Measurements from ENCODE around the gene ADSS1. TPM values are rescaled to one million over a fixed set of nuclear protein-coding genes. Genes with fewer than 3 reads are reported as not detected.

Gene ADSS1
- polyA plus RNA-seq, 4 donors: 3.6 to 12.7 (median 6.3) TPM

- no peaks in the 10 kb centered on the region for H3K27me3 ChIP-seq (ENCODE audit: control insufficient read depth in 3 of 3, insufficient read depth in 3 of 3, low read length in 3 of 3)
- no peaks in the 10 kb centered on the region for H3K4me1 ChIP-seq (ENCODE audit: control insufficient read depth in 3 of 3, insufficient read depth in 2 of 3, low read depth in 1 of 3, low read length in 2 of 3)
- H3K36me3 ChIP-seq (ENCODE audit: control insufficient read depth in 3 of 3, insufficient read depth in 2 of 3, low read depth in 1 of 3, low read length in 3 of 3): peaks cover 5 to 99% (median 11%) of the 10 kb centered on the region in 3 donors
- H3K9me3 ChIP-seq (ENCODE audit: control insufficient read depth in 2 of 2, insufficient read depth in 1 of 2, low read depth in 1 of 2, low read length in 1 of 2): no peaks in the 10 kb centered on the region
- no peak overlapping the region for H3K4me3 ChIP-seq (ENCODE audit: low read depth in 1 of 3, low read length in 3 of 3)
- 84 to 87% (median 85%) methylated on average over 15 to 16 of the region's 16 CpGs for WGBS, 3 donors
- no peak overlapping the region for H3K27ac ChIP-seq (ENCODE audit: low read depth in 1 of 3, low read length in 2 of 3)
- FAIRE-seq (no peak), DNase-seq (no peak)
These were observed 53.2 kb downstream of the ADSS1 start for GRCh38 chr14:104776961-104777807.

- no peak for FAIRE-seq
- WGBS, 3 donors: 85 to 93% (median 87%) methylated on average over 15 of the region's 15 CpGs
- Histone ChIP-seq H3K27me3 (ENCODE audit: control insufficient read depth in 3 of 3, insufficient read depth in 3 of 3, low read length in 3 of 3) (no peaks in the 10 kb centered on the region), H3K36me3 (ENCODE audit: control insufficient read depth in 3 of 3, insufficient read depth in 2 of 3, low read depth in 1 of 3, low read length in 3 of 3) (peaks cover 5 to 99% (median 11%) of the 10 kb centered on the region in 3 donors), H3K4me3 (ENCODE audit: low read depth in 1 of 3, low read length in 3 of 3) (no peak overlapping the region), H3K4me1 (ENCODE audit: control insufficient read depth in 3 of 3, insufficient read depth in 2 of 3, low read depth in 1 of 3, low read length in 2 of 3) (no peaks in the 10 kb centered on the region), H3K27ac (ENCODE audit: low read depth in 1 of 3, low read length in 2 of 3) (no peak overlapping the region), H3K9me3 (ENCODE audit: control insufficient read depth in 2 of 2, insufficient read depth in 1 of 2, low read depth in 1 of 2, low read length in 1 of 2) (no peaks in the 10 kb centered on the region)
- DNase-seq: no peak
These were observed 53.8 kb downstream of the ADSS1 start for GRCh38 chr14:104777808-104778249.

DNA sequence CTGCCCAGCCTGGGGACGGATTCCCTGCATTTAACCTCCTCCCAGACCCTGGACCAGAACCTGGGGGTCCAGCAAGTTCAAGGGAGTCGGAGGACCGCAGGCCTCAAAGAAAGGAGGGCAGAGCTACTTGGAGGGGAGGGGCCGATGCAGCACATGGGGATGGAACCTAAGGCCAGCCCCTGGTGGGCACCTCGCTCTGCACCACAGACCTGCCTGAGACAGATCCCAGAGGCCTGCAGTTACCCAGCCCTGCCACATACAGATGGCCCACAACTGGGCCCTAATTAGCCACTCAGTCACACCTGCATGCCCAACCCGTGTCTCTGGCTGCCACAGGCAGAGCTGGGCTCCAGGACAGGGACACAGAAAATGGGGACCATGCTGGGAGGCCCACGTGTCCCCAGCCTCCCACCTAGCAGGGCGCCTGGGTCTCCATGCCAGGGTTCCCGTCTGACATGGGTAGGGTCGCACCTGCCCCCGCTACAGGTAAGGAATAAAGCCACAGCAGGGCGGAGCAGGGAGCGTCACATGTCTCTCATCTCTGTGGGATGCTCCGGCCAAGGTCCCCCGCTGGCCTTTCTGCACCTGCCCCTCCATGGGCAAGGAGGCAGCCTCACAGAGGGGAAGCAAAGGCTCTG lies 54.8 kb downstream of the ADSS1 start:
- H3K36me3 ChIP-seq (ENCODE audit: control insufficient read depth in 3 of 3, insufficient read depth in 2 of 3, low read depth in 1 of 3, low read length in 3 of 3): peaks cover 5 to 97% (median 11%) of the 10 kb centered on the region in 3 donors
- no peaks in the 10 kb centered on the region for H3K9me3 ChIP-seq (ENCODE audit: control insufficient read depth in 2 of 2, insufficient read depth in 1 of 2, low read depth in 1 of 2, low read length in 1 of 2)
- H3K4me3 ChIP-seq (ENCODE audit: low read depth in 1 of 3, low read length in 3 of 3): no peak overlapping the region
- no peaks in the 10 kb centered on the region for H3K4me1 ChIP-seq (ENCODE audit: control insufficient read depth in 3 of 3, insufficient read depth in 2 of 3, low read depth in 1 of 3, low read length in 2 of 3)
- H3K27me3 ChIP-seq (ENCODE audit: control insufficient read depth in 3 of 3, insufficient read depth in 3 of 3, low read length in 3 of 3): no peaks in the 10 kb centered on the region
- FAIRE-seq (no peak), DNase-seq (no peak)
- 87 to 90% (median 88%) methylated on average over 15 of the region's 15 CpGs for WGBS, 3 donors
- H3K27ac ChIP-seq (ENCODE audit: low read depth in 1 of 3, low read length in 2 of 3): no peak overlapping the region

- Histone ChIP-seq H3K27me3 (ENCODE audit: control insufficient read depth in 3 of 3, insufficient read depth in 3 of 3, low read length in 3 of 3) (no peaks in the 10 kb centered on the region), H3K27ac (ENCODE audit: low read depth in 1 of 3, low read length in 2 of 3) (no peak overlapping the region), H3K36me3 (ENCODE audit: control insufficient read depth in 3 of 3, insufficient read depth in 2 of 3, low read depth in 1 of 3, low read length in 3 of 3) (peaks cover 5 to 93% (median 8%) of the 10 kb centered on the region in 3 donors), H3K4me1 (ENCODE audit: control insufficient read depth in 3 of 3, insufficient read depth in 2 of 3, low read depth in 1 of 3, low read length in 2 of 3) (no peaks in the 10 kb centered on the region), H3K4me3 (ENCODE audit: low read depth in 1 of 3, low read length in 3 of 3) (no peak overlapping the region), H3K9me3 (ENCODE audit: control insufficient read depth in 2 of 2, insufficient read depth in 1 of 2, low read depth in 1 of 2, low read length in 1 of 2) (no peaks in the 10 kb centered on the region)
- WGBS, 3 donors: 93 to 95% (median 94%) methylated on average over 32 of the region's 32 CpGs
- DNase-seq (no peak), FAIRE-seq (no peak)
These were observed 55.9 kb downstream of the ADSS1 start for GRCh38 chr14:104779776-104780512.

DNA sequence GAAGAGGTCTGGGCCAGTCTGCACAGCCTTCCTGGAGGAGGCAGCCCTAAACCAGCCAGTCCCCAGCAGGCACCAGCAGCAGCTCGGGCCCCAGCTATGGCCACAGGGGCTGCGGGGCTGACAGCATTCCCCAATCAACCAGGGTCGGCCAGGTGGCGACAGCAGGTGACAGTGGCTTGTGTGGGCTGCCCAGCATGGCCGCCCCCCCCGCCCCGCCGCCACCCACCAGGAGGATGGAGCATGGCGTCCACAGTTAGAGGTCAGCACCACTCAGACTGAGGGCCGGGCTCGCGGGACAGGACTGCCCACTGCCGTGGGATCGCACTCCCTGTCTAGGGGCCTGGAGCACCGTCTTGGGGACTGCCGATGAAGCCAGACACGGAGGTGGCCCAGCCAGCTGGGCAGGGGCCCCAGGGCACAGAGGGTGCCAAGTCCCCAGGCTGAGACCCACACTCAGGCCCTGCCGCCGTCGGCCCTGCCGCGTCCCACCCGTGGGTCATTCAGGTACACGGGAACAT lies 56.5 kb downstream of the ADSS1 start:
- peaks cover 5 to 91% (median 8%) of the 10 kb centered on the region in 3 donors for H3K36me3 ChIP-seq (ENCODE audit: control insufficient read depth in 3 of 3, insufficient read depth in 2 of 3, low read depth in 1 of 3, low read length in 3 of 3)
- 90 to 92% (median 92%) methylated on average over 24 of the region's 24 CpGs for WGBS, 3 donors
- H3K4me1 ChIP-seq (ENCODE audit: control insufficient read depth in 3 of 3, insufficient read depth in 2 of 3, low read depth in 1 of 3, low read length in 2 of 3): no peaks in the 10 kb centered on the region
- H3K4me3 ChIP-seq (ENCODE audit: low read depth in 1 of 3, low read length in 3 of 3): no peak overlapping the region
- H3K9me3 ChIP-seq (ENCODE audit: control insufficient read depth in 2 of 2, insufficient read depth in 1 of 2, low read depth in 1 of 2, low read length in 1 of 2): no peaks in the 10 kb centered on the region
- no peak overlapping the region for H3K27ac ChIP-seq (ENCODE audit: low read depth in 1 of 3, low read length in 2 of 3)
- FAIRE-seq (no peak), DNase-seq (no peak)
- no peaks in the 10 kb centered on the region for H3K27me3 ChIP-seq (ENCODE audit: control insufficient read depth in 3 of 3, insufficient read depth in 3 of 3, low read length in 3 of 3)

- 90 to 93% (median 92%) methylated on average over 19 to 20 of the region's 20 CpGs for WGBS, 3 donors
- H3K4me1 ChIP-seq (ENCODE audit: control insufficient read depth in 3 of 3, insufficient read depth in 2 of 3, low read depth in 1 of 3, low read length in 2 of 3): no peaks in the 10 kb centered on the region
- no peaks in the 10 kb centered on the region for H3K9me3 ChIP-seq (ENCODE audit: control insufficient read depth in 2 of 2, insufficient read depth in 1 of 2, low read depth in 1 of 2, low read length in 1 of 2)
- H3K27me3 ChIP-seq (ENCODE audit: control insufficient read depth in 3 of 3, insufficient read depth in 3 of 3, low read length in 3 of 3): no peaks in the 10 kb centered on the region
- peaks cover 5 to 90% (median 8%) of the 10 kb centered on the region in 3 donors for H3K36me3 ChIP-seq (ENCODE audit: control insufficient read depth in 3 of 3, insufficient read depth in 2 of 3, low read depth in 1 of 3, low read length in 3 of 3)
- H3K4me3 ChIP-seq (ENCODE audit: low read depth in 1 of 3, low read length in 3 of 3): no peak overlapping the region
- no peak for DNase-seq
- FAIRE-seq: no peak
- no peak overlapping the region for H3K27ac ChIP-seq (ENCODE audit: low read depth in 1 of 3, low read length in 2 of 3)
These were observed 57.4 kb downstream of the ADSS1 start for GRCh38 chr14:104781271-104782077.

- peaks cover 2 to 90% (median 8%) of the 10 kb centered on the region in 3 donors for H3K36me3 ChIP-seq (ENCODE audit: control insufficient read depth in 3 of 3, insufficient read depth in 2 of 3, low read depth in 1 of 3, low read length in 3 of 3)
- 87 to 89% (median 89%) methylated on average over 22 to 28 of the region's 28 CpGs for WGBS, 3 donors
These were observed 58.2 kb downstream of the ADSS1 start for GRCh38 chr14:104782086-104782807.

More at GRCh38 chr14:104782086-104782807, 58.2 kb downstream of the ADSS1 start:
- FAIRE-seq: no peak
- Histone ChIP-seq H3K9me3 (ENCODE audit: control insufficient read depth in 2 of 2, insufficient read depth in 1 of 2, low read depth in 1 of 2, low read length in 1 of 2) (no peaks in the 10 kb centered on the region), H3K27ac (ENCODE audit: low read depth in 1 of 3, low read length in 2 of 3) (no peak overlapping the region), H3K27me3 (ENCODE audit: control insufficient read depth in 3 of 3, insufficient read depth in 3 of 3, low read length in 3 of 3) (no peaks in the 10 kb centered on the region), H3K4me1 (ENCODE audit: control insufficient read depth in 3 of 3, insufficient read depth in 2 of 3, low read depth in 1 of 3, low read length in 2 of 3) (no peaks in the 10 kb centered on the region), H3K4me3 (ENCODE audit: low read depth in 1 of 3, low read length in 3 of 3) (no peak overlapping the region)
- DNase-seq: no peak

Data from small intestine (tissue), 7 donors.